Measurements from ENCODE around the gene NF1.
"Not testable (repeated sequence)": the region's sequence is repeated elsewhere in the genome, so short reads cannot be mapped to it uniquely, and the experiment has no call there.

The NF1 gene

DNA sequence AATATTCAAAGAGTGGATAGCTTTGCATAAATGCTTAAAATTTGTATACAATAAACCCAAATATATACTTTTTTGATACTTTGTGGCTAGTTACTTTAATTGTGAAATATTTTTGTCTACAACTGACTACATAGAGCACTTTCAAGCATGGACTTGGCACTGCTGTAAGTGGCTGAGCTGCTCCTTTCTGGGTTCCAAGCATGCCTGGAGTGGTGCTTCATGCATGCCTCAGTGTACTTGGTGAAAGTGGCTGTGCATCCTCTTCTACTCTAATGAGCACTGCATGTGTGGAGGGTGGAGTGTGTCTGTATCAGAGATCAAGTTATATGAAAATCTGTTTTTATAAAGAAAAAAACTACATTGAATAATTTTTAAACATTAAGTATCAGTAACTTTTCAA, 108.2 kb downstream of the NF1 start:
- DNase-seq, result no peak

GRCh38 chr17:31211352-31212012, 116.7 kb downstream of the NF1 start:
- no peak for DNase-seq

GRCh38 chr17:31216031-31216751, 121.4 kb downstream of the NF1 start:
- DNase-seq, result peak; percentile 49

DNA sequence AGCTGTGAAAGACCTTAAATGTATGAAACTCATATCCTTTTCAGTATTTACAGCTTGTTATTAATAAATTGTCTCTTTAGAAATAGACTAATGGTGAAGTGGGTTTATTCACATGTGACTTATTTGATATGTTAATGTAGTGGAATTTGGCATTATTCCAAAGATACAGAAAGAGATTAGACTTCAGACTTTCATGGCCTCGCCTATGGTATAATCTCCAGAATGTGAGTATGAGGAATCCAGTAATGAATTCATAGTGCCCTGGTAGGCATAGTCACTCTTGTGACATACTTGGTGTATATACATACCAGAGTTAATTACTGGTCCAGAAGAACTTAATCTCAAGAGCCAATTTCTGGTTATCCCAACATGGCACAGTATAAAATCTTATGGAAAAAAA, 129.6 kb downstream of the NF1 start:
- no peak for DNase-seq

DNA sequence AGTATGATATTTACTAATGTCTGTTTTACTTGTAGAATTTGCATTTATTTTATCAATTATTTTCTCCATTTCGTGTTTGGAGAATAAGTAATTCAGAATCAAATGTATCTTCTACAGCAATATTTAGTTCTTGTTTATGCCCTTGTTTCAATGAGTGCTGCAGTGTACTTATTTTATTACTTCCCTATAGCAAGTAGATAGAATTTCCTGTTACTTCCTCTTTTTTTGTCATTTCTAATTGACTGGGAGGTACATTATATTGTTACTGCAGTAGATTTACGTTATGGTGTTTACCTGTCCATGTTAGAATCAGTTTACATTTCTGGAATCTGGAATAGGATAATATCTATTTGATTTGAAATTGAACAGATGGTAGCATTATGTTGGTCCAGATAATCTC, 131.1 kb downstream of the NF1 start:
- DNase-seq, result no peak

DNA sequence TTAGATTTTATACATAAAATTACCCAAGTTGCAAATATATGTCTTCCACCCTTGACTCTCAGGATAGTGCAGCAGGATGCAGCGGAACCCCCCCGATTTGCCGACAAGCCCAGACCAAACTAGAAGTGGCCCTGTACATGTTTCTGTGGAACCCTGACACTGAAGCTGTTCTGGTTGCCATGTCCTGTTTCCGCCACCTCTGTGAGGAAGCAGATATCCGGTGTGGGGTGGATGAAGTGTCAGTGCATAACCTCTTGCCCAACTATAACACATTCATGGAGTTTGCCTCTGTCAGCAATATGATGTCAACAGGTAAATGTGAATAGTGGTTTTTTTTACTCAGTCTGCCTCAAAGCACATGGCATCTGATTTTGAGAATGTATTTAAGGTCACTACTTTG, 131.6 kb downstream of the NF1 start:
- no peak for DNase-seq

GRCh38 chr17:31226950-31227349, 132.2 kb downstream of the NF1 start:
- DNase-seq, result no peak

DNA sequence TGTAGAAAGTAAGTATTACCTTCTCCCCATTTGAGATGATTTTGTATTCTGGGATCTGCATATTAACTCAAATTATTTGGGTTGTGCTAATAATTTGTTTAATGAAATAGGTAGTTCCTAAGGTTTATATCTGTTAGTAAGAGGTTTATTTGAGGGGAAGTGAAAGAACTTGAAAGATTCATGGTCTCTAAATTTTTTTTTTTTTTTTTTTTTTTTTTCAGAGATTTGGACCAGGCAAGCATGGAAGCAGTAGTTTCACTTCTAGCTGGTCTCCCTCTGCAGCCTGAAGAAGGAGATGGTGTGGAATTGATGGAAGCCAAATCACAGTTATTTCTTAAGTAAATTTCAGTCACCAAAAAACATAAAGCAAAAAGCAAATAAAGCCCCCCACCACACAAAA, 137.1 kb downstream of the NF1 start:
- DNase-seq, result no peak

DNA sequence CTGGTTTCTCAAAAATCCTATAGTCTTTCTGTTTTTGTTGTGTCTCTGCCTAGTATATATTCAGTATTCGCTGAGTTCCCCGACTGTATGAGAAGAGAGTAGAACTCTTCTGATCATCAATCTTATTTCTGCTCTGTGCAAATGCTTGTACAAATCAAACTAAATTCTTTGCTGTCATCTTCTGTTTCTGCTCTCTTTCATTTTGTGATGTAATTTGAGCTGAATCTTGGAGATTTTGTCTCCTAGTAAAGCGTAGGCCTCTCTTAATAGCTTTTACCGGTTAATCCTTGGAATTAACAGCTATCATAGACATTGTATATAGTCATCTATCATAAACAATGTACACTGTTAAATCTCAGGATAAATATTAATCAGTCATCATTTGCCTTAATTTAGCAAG, 140.3 kb downstream of the NF1 start:
- no peak for DNase-seq

DNA sequence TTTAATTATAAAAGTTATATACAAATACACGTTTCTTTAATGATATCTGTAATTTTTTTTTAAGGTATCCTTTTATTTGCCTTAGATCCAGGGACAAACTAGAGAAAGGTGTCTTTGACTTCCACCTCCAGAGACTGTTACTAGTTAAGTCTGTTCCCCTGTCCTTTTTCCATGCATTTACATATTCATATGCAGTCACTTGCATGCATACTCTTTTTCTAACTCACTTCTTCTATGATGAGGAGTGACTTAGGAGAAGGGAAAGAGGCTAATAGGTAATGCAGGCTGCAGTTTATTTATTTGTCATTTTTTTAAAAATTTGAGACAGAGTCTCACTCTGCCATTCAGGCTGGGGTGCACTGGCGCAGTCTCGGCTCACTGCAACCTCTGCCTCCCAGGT, 141.4 kb downstream of the NF1 start:
- no peak for DNase-seq

DNA sequence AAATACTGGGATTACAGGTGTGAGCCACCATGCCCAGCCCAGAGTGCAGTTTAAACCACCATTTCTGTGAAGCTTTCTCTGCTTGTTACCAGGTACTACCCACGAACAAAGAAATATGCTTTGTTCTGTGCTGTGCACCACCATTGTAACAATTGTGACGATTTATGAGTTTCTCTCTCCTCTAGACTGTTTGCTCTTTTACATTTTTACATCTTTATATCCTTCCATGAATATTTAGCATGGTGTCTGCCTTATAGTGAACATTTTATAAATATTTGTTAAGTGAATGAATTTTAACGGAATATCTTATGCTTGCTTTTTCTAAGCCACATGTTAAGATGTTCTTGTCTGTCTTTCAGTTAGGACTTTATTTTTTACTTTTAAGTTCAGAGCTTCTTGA, 141.9 kb downstream of the NF1 start:
- no peak for DNase-seq

GRCh38 chr17:31241116-31241515, 146.3 kb downstream of the NF1 start:
- DNase-seq, result no peak

GRCh38 chr17:31248986-31249834, 154.4 kb downstream of the NF1 start:
- no peak for DNase-seq

- DNase-seq, result no peak
Observed at GRCh38 chr17:31249835-31250141, 155.0 kb downstream of the NF1 start.

GRCh38 chr17:31250229-31250628, 155.5 kb downstream of the NF1 start:
- no peak for DNase-seq

GRCh38 chr17:31251105-31251969, 156.6 kb downstream of the NF1 start:
- DNase-seq, result no peak

DNA sequence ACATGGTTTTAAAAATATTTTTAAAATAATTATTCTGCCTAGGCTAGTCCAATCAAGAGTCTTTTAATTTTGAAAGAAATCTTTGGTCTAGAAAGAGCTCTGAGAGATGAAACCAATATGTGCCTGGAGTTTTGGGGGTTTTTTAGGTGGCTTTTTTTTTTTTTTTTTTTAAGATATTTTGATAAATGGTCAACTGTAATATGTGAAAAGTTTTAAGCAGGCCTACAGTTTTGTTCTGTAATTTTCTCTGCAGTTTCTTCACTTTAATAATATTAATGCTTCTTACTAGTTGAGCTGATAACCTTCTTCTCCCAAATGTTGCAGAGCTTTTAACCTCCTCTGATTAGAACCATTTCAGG, 157.2 kb downstream of the NF1 start:
- DNase-seq, result no peak

GRCh38 chr17:31252741-31253140, 158.0 kb downstream of the NF1 start:
- no peak for DNase-seq

GRCh38 chr17:31254654-31255053, 159.9 kb downstream of the NF1 start:
- no peak for DNase-seq

GRCh38 chr17:31256936-31257335, 162.2 kb downstream of the NF1 start:
- no peak for DNase-seq

DNA sequence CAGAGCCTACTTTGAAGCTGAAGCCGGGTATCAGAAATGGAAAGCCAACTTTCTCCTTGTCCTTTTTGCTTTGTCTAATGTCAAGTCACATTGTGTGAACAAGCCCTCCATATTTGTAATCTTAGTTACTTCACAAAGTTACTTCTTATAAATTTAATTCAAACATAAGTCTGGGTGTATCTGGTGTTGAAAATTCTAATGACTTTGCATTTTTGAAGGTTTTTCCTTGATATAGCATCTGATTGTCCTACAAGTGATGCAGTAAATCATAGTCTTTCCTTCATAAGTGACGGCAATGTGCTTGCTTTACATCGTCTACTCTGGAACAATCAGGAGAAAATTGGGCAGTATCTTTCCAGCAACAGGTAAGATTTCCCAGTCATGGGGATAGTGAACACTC, 165.4 kb downstream of the NF1 start:
- no peak for DNase-seq

- DNase-seq, result no peak
Observed at GRCh38 chr17:31261601-31262000, 166.8 kb downstream of the NF1 start.

DNA sequence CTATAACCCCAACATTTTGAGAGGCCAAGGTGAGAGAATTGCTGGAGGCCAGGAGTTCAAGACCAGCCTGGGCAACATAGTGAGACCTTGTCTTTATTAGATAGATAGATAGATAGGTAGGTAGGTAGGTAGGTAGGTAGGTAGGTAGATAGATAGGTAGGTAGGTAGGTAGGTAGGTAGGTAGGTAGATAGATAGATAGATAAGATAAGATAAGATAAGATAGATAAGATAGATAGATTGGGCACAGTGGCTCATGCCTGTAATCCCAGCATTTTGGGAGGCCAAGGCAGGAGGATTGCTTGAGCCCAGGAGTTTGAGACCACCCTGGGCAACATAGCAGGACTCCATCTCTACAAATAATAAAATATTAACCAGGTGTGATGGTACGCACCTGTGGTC, 168.1 kb downstream of the NF1 start:
- not testable (repeated sequence) for DNase-seq
